ENCODE data around the gene TAF1C. TPM values are rescaled to one million over a fixed set of nuclear protein-coding genes. Genes with fewer than 3 reads are reported as not detected.

TAF1C gene
- total and polyA plus RNA-seq, 2 of the 8 experiments (the other 6 are each of a cell fraction or from before 2014, with no cell fraction given): 44.6 to 63.8 TPM

- TF ChIP-seq RNF2 (IDR thresholded peaks at IDR 0.05; ENCODE audit: borderline replicate concordance, low read depth, low read length, missing control alignments, poor library complexity, severe bottlenecking) (no peak), JUN (IDR thresholded peaks at IDR 0.05; ENCODE audit: low read depth, low read length) (no peak)
Measured at GRCh38 chr16:84178892-84179611, 7.8 kb downstream of the TAF1C start (continued).
